ENCODE results near the gene GRIK1.

The GRIK1 gene

GRCh38 chr21:29583424-29583924 is 356.3 kb downstream of the GRIK1 start:
- DNase-seq, result no peak

- no peak for DNase-seq
These were observed 356.9 kb downstream of the GRIK1 start for GRCh38 chr21:29582855-29583254.

GRCh38 chr21:29581393-29581792 is 358.4 kb downstream of the GRIK1 start:
- DNase-seq, result no peak

- no peak for DNase-seq
These were observed 359.0 kb downstream of the GRIK1 start for GRCh38 chr21:29580732-29581285.

- DNase-seq, result no peak
These were observed 361.5 kb downstream of the GRIK1 start for GRCh38 chr21:29578306-29578705.

GRCh38 chr21:29571949-29572348 is 367.8 kb downstream of the GRIK1 start:
- DNase-seq, result no peak

GRCh38 chr21:29568020-29568697 is 371.6 kb downstream of the GRIK1 start:
- DNase-seq, result no peak

GRCh38 chr21:29557931-29558725 is 381.7 kb downstream of the GRIK1 start:
- no peak for DNase-seq

- DNase-seq, result no peak
These were observed 382.6 kb downstream of the GRIK1 start for GRCh38 chr21:29557200-29557599.

GRCh38 chr21:29555601-29556000 is 384.2 kb downstream of the GRIK1 start:
- DNase-seq, result no peak

- DNase-seq, result no peak
These were observed 389.6 kb downstream of the GRIK1 start for GRCh38 chr21:29550205-29550604.

GRCh38 chr21:29549614-29550013 is 390.2 kb downstream of the GRIK1 start:
- DNase-seq, result no peak

GRCh38 chr21:29547998-29548397 is 391.8 kb downstream of the GRIK1 start:
- no peak for DNase-seq

- no peak for DNase-seq
These were observed 393.7 kb downstream of the GRIK1 start for GRCh38 chr21:29546071-29546470.

GRCh38 chr21:29540289-29540688 is 399.5 kb downstream of the GRIK1 start:
- DNase-seq, result no peak

GRCh38 chr21:29538115-29538514 is 401.7 kb downstream of the GRIK1 start:
- no peak for DNase-seq

GRCh38 chr21:29534448-29534847 is 405.3 kb downstream of the GRIK1 start:
- DNase-seq, result no peak

- no peak for DNase-seq
These were observed 410.7 kb downstream of the GRIK1 start for GRCh38 chr21:29529139-29529538.

- no peak for DNase-seq
These were observed 413.3 kb downstream of the GRIK1 start for GRCh38 chr21:29526545-29526944.

GRCh38 chr21:29524055-29524454 is 415.7 kb downstream of the GRIK1 start:
- DNase-seq, result no peak

GRCh38 chr21:29523646-29524045 is 416.1 kb downstream of the GRIK1 start:
- no peak for DNase-seq

- DNase-seq, result no peak
These were observed 417.9 kb downstream of the GRIK1 start for GRCh38 chr21:29521872-29522271.

- DNase-seq, result no peak
These were observed 419.6 kb downstream of the GRIK1 start for GRCh38 chr21:29520171-29520570.

- DNase-seq, result no peak
These were observed 425.0 kb downstream of the GRIK1 start for GRCh38 chr21:29514652-29515247.
